Activated naive CD8-positive, alpha-beta T cell treated with anti-CD3 and anti-CD28 coated beads, Interleukin-2, amount 50 U/mL, for 16 hours (primary cell): Measurements from ENCODE around the gene C9orf152.
"Not testable (repeated sequence)": the region's sequence is repeated elsewhere in the genome, so short reads cannot be mapped to it uniquely, and the experiment has no call there.

ENCODE experiments used
- DNase-seq: peaks from one replicate; pipeline ENCODE4 v3.0.0-alpha.2; 2020; ENCODE audit warnings: low read depth, low spot score

Gene C9orf152, protein sequence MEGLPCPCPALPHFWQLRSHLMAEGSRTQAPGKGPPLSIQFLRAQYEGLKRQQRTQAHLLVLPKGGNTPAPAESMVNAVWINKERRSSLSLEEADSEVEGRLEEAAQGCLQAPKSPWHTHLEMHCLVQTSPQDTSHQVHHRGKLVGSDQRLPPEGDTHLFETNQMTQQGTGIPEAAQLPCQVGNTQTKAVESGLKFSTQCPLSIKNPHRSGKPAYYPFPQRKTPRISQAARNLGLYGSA

DNA sequence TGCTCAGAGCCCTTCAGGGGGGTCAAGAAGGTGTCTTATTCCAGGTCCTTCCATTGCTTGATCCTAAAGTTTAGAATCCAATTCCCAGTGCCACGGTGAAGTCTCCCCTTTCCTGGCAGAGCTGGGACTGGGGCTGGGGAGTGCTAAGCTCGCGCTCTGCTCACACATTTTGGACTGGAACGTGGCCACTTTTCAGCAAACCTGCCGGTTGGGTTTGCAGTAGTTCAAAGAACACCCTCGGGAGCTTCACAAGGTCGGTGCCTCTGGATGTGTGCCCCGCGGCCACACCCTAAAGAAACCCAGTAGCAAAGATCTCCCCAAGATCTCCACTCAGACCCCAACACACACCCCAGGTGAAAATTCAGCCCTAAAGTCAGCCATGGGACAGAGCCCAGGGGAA lies at the start of gene C9orf152:
Gene C9orf152 (minus strand): TSS at position 129 of the 400 bp plus-strand sequence. CDS start 580 bp downstream, outside the sequence.
- DNase-seq = no peak

DNA sequence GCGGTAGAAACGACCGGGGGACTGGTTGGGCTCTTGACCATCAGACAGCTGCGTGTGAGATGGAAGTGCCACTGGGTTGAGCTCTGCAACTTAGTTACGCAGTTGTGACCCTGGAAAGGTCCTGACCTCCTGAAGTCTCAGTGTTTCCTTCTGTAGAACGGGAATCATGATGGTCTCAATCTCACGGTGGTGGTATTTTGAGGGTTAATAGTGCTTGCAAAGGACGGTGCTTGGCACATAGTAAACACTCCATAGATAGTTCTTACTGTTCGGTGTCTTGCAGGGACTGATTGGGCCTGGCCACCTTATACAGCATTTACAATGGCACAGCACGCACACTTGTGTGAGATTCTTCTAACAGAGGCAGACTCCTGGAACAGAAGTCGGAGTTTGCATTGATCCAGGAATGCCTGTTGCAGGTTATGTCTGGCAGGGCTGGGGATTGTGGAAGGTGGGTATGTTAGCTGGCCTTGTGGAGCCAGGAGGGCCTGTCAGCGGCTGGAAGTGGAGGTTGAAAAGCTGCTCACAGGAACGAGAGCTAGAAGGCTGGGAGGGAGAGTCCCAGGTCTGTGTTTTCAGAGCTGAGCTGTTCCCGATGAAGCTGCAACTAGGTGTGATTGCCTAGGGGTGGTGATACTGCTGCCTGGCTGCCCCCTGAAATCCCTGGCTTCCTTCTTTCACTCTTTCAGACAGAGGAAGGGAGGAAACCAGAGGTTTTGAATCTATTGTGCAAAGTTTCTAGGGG lies 49.3 kb upstream of the C9orf152 start:
- no peak for DNase-seq

DNA sequence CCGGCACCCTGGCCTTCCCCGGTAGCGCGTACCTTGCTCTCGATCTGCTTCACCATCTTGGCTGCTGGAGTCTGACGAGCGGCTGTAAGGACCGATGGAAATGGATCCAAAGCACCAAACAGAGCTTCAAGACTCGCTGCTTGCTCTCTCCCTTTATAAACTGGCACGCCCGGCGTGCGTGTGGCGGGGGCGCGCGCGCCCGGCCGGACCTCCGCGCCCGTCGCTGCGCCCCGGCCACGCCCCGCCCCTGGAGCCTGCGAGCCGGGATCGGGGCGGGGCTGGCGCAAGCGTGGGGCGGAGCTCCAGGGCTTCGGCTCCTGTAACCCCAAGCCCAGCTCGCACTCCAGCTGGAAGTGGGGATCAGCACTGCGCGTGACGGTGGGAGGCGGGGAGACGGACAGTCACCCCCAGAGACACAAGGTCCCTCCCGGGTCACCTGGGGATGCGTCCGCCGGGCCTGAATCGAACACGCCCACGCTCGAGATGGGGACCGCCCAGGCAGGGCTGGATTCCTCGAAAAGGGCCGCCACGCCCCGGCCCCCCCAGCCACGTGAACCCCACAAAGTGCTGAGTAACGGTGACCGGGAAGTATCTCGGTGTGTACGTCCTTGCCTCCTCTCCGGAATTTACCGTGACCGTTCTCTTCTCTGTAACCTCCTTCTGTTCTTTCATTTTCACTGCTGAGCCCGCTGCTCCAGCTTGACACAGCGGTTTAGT lies 48.6 kb upstream of the C9orf152 start, which contains the start of gene TXN:
Gene TXN (minus strand): TSS at position 128 of the 717 bp plus-strand sequence. CDS start 72 bp downstream, at position 56.
- peak; percentile 73 for DNase-seq

DNA sequence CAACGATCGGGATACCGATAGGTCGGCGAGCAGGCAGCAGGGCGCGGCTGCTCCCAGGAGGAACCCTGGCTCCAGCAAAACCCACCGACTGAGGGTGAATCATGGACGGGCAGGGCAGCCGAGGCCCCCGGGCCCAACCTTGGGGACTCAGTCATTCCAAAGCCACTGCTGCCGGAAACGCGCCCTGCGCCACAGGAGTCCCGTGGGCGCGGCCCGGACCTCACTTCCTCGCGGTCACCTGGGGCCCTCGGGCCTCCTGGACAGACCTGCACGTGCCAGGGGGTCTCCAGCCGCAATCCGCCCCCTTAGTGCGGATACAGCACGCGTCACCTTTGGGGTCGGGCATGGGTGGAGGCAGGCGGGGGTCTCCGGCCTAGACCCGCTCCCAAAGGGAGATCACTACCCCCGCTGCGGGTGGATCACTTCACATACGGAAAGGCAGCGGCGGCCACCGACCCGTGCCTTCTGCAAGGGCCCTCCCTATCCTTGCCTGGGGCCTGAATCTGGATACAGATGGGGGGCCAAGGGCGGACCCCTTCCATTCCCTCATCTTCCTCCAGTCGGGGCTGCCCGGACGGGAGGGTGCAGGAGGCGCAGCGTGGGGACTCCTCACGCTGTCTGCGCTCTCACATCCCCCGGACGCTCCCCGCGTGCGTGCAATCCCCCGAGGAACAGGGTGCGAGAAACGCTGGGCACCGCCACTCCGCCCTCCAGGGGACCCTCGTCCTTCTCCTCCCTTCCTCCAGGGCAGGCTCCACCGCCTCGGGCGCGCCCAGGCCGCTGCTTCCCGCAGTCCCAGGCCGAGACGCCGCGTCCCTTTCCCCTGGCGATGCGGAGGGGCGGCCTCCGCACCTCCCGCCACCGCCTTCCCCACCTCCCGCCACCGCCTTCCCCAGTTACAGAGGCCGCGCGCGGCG lies 47.8 kb upstream of the C9orf152 start:
- peak; percentile 16 for DNase-seq

DNA sequence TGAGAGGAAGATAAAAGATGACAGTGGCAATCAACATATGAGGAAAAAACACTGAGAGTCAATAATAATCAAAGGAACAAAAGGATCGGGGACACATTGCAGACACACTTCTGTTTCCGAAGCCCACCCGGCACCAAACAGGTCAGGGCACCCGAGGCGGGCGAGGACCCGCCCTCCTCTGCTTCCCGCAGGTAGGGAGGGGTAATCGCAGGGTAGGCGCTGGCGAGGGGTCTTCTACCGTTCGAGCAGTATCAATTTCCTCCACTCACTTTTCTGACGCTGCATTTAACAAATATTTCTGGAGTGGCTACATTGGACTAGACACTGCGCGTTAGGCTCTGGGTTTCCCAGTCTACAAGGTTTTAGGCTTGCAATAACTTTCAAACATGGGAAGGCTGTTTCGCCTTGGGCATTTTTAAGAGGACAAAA lies 47.1 kb upstream of the C9orf152 start:
- no peak for DNase-seq

DNA sequence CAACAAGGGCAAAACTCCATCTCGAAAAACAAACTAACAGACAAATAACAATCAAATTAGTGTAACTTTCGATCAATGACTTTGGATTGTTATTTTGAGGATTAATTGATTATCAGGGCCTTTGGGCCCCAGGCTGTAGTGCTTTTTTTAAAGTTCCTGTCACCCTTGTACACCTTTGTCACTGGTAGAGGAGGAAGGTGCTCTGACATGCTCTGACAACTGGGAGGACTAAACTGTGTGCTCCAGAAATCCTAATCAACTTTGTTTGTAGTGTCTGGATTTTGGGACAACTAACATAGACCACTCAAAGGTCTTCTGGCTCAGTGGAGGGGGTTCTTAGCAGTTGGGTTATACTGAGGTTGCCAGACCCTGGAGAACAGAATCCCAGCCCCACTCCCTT lies 46.5 kb upstream of the C9orf152 start:
- DNase-seq = no peak

DNA sequence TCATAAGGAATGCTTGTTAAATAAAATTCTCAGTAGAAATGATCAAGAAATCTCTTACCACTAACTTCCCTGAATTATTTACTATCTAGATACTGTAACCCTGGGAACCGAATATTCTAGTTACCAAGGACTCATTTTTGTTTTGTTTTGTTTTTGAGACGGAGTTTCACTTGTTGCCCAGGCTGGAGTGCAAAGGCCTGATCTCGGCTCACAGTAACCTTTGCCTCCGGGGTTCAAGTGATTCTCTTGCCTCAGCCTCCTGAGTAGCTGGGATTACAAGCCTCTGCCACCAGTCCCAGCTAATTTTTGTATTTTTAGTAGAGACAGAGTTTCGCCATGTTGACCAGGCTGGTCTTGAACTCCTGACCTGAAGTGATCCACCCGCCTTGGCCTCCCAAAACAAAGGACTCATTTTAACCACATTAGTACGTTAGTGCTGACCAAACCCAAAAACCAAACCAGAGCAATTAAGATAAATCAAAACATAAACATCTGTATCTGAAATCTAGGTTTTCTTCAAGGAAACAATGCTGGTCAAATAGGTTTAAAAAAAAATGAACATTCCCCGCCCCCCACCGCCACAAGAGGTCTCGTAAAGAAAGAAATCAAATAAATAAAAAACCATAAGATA lies 44.7 kb upstream of the C9orf152 start:
- DNase-seq = no peak

DNA sequence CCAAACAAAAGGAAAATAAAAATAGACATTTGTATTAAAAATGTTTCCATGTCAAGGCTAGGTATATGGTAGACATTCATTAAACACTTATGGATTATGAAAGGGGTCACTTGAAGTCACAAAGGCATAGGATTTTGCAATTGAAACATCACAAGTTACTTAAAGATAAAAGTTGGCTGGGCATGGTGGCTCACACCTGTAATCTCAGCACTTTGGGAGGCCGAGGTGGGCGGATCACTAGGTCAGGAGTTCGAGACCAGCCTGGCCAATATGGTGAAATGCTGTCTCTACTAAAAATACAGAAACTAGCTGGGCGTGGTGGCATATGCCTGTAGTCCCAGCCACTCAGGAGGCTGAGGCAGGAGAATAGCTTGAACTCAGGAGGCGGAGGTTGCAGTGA lies 43.8 kb upstream of the C9orf152 start:
- not testable (repeated sequence) for DNase-seq

DNA sequence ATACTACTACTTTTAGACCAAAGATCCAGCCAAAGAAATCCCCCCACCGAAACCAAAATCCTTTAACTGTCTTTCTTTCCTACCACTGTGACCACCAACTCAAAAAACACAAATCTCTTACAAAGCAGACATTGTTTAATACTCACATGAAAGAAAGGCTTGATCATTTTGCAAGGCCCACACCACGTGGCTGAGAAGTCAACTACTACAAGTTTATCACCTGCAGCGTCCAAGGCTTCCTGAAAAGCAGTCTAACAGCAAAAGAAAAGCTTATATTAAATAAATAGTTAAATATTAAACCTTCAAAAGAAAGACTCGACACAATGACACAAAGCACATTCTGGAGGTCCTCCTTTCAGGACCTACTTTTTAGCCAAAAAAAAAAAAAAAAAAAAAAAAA lies 43.3 kb upstream of the C9orf152 start:
- no peak for DNase-seq

DNA sequence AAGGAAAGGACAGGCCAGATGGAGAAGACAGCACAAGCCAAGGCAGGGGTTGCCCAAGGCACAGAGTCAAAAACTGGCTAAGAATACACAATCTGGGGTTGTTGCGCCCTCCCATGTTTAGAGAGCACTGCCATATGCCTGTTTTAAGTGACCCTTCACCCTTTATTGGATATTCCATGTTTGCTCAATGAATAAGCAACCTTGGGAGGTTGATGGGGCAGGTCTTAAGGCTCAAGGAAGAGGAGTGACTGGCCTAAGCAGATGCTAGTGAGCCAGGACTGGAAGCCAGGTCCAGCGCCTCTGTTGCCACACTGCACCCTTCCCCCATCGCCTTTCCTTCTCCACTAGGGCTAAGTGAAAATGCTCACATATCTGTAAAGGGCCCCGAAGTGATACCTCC lies 41.6 kb upstream of the C9orf152 start:
- DNase-seq = no peak

DNA sequence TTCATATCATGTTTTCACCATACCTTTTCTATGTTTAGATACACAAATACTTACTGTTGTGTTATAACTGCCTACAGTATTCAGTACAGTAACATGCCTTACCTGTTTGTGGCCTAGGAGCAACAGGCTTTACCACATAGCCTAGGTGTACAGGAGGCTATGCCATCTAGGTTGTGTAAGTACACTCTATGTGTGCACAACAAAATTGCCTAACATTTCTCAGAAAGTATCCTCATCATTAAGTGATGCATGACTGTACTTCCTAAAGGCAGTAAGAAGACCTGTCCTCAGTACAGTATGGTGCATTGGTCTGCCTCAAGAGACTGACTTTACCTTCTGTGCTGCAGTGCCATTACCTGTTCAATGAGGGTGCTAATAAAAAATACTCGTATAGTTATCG lies 40.4 kb upstream of the C9orf152 start:
- DNase-seq = no peak

DNA sequence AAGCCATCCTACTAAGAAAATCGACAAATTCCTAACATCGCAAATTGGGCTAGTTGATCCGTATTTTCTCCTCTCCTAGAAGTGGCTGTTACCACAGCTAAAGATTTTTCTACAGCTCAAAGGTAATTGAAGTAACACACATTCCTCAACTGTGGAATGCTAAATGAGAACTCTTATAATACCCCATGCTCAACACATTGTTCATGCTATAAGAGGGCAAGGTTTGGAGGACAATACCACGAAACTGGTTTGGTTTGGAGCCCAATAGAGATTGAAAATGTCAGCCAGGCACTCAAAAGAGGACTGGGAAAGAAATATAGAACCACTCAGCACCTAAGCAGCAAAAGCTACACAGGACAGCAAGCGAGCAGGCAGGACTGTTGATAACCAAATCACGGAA lies 38.3 kb upstream of the C9orf152 start:
- DNase-seq = no peak

DNA sequence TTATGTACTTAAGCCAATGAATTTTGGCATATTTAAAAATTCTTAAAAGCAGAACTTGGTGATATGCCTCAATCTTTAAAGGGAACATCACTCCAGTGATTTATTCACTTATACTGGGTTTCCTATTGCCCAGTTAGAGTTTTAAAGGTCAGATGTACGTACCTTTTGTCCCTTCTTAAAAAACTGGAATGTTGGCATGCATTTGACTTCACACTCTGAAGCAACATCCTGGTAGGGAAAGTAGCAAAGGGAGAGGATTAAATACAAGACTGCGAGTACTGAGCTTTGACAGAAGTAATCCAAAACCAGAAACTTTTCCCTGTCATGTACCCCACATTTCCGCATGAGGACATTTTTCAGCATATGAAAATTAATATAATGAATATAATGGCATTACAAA lies 36.7 kb upstream of the C9orf152 start:
- DNase-seq = no peak

DNA sequence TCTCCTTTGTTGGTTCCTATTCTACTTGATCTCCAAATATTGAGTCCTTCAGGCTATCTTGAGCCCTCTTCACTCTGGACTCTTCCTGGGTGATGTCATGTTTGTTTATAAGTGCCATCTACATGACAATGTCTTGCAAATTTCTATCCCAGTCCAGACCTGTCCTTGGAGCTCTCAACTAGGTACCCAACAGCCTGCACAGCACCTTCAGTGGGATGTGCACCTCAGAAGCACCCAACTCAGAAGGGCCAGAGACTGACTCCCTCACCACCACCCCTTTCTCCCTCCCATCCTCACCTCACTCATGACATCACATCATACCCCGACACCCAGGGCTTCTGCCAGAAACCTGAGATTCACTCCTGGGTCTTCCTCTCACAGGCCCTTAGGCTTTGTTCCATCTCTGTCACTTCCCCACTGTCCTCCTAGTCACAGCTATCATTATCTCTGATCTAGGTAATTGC lies 33.9 kb upstream of the C9orf152 start:
- DNase-seq = no peak

DNA sequence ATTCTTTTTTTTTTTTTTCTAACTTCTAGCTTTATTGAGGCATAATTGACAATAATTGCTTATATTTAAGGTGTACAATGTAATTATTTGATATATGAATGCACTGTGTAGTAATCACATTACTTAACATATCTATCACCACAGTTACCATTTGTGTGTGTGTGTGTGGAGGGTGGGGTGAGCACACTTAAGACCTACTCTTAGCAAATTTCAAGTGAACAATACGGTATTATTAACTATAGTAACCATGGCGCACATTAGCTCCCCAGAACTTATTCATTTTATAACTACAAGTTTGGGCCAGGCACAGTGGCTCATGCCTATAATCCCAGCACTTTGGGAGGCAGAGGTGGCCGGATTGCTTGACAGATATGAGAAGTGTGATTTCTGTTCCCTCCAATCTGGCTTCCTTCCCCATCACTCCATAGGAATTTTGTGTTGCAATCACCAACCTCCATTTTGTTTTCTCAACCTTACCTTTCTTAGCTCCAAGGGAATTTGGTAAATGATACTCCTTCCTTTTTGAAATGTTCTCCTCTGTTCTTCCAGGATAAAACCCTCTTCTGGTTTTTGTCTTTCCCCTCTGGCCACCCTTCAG lies 33.4 kb upstream of the C9orf152 start:
- DNase-seq = no peak

DNA sequence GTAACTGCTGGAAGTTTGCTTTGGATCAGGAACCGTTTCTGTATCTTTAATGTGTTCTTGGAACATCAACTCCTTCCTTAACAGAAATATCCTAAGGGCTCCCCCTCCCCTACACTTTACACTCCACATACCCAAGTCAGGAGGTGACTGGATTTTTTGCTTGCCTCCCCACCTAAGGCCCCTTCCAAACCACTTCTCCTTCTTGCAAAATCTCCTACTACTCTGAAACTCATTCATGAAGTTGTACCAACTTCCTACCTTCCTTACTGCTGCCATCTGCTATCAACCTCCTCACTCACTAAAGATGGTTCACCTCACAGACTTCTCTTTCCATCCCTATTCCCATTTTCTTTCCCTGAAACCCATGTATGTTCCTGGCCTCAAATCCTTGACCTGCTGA lies 32.2 kb upstream of the C9orf152 start:
- DNase-seq = no peak

DNA sequence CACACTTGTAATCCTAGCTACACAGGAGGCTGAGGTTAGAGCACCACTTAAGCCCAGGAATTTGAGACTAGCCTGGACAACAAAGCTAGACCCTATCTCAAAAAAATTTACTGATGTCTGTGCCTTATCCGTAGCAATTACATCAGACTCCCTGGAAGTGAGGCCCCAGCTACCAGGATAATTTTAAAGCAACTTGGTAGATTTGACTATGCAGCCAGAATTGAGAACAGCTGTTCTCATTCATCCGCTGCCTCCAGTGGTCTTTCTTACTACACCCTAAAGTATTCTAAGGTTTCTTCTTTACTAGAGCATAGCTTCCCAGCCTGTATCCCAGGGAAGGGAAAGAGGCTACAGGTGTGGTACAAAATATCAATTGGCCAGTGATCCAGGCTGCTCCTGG lies 20.4 kb upstream of the C9orf152 start:
- no peak for DNase-seq

DNA sequence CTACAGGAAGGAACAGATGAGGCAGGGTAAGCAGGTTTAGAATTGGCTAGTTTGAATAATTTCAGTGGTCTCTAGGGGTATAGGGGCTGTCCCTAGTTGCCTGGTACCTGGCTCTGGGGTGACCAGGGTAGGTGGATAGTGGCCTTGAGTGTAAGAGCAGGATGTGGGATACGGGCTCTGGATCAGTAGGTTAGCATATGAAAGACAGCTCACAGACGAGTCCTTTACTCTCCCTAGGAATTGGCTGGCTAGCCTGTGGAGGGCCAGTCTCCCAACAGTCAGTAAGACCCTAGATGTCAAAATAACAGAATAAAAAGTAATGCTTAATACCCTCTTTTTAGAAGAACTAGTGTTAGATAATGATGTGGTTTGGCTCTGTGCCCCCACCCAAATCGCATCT lies 16.6 kb upstream of the C9orf152 start:
- no peak for DNase-seq

DNA sequence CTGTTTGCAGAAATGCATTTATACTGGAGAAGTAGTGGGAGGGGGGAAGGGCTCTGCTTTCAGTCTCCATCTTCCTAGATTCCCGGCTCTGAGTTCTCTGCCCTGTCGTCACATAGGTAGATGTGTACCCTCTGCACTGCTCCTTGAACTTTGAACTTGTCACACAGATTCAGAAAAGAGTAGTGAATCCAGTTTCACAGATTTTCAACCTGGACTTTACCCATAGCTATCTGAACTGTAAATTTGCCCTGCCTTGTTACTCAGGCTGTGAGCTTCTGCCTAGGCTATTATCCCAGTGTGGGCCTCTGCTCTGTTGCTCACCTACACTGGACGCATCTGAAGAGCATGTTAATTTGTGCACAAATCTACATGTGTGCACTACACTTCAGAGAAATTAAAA lies 12.8 kb upstream of the C9orf152 start:
- no peak for DNase-seq

DNA sequence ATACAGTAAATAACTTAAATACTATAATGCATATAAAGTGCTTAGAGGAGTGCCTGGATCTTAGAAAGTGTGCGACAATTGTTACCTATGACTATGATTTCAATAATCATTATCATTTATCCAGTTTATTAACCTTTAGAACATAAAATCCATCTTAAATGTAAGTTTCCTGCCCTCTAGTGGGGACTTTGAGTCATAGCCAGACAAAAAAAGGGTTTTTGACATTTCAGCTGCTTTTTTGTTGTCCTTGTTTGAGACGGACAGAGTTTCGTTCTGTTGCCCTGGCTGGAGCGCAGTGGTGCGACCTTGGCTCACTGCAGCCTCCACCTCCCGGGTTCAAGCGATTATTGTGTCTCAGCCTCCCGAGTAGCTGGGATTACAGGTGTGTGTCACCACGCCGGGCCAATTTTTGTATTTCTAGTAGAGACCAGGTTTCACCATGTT lies 9.7 kb upstream of the C9orf152 start:
- DNase-seq = no peak
